VCaP (cell line): ENCODE data around the gene NFATC2IP.
A peak's percentile ranks its signal among the peaks of the same experiment; 100 is the strongest.
"Not testable (repeated sequence)": the region's sequence is repeated elsewhere in the genome, so short reads cannot be mapped to it uniquely, and the experiment has no call there.

Experiments
- H3K27ac ChIP-seq: fragments of 450-650 bp; 2 replicates; pipeline ENCODE4 v1.5.1; 2017
- TF ChIP-seq, protein P1 (sequence below): fragments of 450-650 bp; conservative IDR thresholded peaks from 2 replicates; pipeline ENCODE4 v1.5.1; 2017; ENCODE audit warnings: mild to moderate bottlenecking, moderate library complexity

The NFATC2IP gene

DNA sequence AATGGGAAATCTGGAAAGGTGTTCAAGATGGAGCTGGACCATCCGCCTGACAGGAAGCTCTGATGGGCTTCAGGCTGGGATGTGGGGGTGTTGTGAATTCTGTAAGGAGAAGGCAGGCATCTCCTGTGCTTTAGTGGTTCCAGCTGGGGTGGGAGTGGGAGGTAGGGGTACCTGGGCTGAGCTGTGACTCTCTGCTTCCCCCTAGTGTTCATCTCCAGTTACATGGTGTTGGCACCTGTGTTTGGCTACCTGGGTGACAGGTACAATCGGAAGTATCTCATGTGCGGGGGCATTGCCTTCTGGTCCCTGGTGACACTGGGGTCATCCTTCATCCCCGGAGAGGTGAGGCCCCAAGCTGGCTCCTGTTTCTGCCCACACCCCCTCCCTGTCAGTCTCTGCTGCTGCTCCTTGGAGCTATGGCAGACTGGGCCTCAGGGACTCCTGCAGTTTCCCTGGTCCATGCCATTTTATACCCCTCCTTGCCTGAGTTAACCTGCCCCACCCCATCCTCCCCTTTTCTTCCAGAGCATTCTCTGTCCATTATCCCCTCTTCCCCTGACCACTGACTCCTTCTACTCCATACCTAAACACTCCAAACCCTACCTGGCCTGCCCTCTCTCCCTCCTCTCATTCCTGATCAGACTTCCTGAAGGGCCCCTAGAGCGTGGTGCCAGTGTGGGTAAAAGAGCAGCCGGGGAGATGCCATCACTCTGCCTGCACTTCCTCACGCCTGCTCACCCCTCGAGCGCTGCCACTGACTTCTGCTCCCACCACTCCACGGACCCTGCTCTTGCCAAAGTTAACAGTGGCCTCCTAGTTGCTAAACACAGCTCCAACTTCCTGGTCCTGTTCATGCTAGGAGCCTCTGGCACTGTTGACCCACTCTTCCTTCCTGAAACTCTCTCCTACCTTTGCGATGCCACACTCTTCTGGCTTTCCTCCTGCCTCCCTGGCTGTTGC lies 27.2 kb downstream of the NFATC2IP start:
- H3K27ac ChIP-seq: no peak overlapping the region
- TF ChIP-seq, protein P1, sequence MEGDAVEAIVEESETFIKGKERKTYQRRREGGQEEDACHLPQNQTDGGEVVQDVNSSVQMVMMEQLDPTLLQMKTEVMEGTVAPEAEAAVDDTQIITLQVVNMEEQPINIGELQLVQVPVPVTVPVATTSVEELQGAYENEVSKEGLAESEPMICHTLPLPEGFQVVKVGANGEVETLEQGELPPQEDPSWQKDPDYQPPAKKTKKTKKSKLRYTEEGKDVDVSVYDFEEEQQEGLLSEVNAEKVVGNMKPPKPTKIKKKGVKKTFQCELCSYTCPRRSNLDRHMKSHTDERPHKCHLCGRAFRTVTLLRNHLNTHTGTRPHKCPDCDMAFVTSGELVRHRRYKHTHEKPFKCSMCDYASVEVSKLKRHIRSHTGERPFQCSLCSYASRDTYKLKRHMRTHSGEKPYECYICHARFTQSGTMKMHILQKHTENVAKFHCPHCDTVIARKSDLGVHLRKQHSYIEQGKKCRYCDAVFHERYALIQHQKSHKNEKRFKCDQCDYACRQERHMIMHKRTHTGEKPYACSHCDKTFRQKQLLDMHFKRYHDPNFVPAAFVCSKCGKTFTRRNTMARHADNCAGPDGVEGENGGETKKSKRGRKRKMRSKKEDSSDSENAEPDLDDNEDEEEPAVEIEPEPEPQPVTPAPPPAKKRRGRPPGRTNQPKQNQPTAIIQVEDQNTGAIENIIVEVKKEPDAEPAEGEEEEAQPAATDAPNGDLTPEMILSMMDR: peak; percentile 75

DNA sequence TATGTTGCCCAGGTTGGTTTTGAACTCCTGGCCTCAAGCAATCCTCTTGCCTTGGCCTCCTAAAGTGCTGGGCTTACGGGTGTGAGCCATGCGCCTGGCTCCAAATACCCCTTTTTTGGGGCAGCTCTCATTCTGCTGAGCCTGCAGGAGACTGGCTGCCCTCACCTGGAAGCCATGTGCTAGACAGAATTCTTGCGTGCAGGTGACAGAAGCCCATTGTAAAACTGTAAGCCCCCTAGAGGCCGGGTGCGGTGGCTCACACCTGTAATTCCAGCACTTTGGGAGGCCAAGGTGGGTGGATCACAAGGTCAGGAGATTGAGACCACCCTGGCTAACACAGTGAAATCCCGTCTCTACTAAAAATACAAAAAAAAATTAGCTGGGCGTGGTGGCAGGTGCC lies 29.6 kb downstream of the NFATC2IP start:
- not testable (repeated sequence) for H3K27ac ChIP-seq

DNA sequence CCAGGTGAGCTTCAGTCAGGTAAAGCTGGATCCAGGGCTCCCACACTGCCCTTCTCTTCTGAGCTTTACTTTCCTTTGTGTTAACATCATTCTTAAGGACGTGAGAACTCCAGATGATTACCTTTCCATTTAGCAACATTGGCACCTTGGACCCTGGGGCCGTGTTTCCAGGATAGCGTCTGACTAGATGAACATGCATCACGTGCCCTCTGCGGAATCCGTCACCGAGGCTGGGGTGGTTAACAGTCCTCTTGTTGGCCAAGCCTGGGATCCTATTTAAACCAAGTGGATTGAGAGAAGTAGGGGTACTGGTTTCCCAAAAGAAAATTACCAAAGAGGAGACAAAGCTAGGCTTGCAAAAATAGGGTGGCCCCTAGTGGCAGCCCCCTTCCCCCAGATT lies 30.2 kb downstream of the NFATC2IP start:
- TF ChIP-seq, protein P1: no peak
- H3K27ac ChIP-seq: no peak overlapping the region

DNA sequence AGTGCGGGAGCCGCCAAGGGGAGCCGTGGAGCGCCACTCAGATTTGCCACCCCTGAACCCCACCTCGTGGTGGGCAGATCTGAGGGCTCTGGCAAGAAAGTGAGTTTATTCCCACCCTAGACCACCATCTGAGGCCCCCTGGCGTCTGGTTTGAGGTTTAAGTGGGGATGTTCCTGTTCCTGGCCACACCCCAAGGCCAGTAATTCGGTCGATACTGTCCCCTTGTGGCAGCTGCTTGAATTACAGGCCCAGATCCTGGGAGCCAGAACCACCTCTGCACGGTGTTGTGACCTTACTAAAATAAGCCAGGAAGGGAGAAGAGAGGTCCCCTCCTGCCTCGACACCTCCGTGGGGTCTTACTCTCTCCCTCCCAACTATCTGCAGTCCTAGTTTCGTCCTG lies 30.8 kb downstream of the NFATC2IP start:
- H3K27ac ChIP-seq: no peak overlapping the region
- TF ChIP-seq, protein P1: peak; percentile 34; the same call in 1 of the 2 replicates

DNA sequence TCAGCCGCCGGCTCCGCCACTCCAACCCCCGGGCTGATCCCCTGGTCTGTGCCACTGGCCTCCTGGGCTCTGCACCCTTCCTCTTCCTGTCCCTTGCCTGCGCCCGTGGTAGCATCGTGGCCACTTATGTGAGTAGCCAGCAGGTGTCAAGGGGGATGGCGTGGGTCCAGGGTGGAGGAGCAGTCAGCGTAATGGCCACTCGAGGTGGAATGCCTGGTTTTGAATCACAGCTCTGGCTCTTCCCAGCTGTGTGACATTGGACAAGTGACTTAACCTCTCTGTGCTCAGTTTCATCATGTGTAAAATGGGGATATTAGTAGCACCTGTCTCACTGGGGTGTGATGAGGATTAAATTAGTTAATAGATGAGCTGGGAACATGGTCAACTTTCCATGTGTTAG lies 31.7 kb downstream of the NFATC2IP start:
- H3K27ac ChIP-seq: no peak overlapping the region
- TF ChIP-seq, protein P1: no peak

DNA sequence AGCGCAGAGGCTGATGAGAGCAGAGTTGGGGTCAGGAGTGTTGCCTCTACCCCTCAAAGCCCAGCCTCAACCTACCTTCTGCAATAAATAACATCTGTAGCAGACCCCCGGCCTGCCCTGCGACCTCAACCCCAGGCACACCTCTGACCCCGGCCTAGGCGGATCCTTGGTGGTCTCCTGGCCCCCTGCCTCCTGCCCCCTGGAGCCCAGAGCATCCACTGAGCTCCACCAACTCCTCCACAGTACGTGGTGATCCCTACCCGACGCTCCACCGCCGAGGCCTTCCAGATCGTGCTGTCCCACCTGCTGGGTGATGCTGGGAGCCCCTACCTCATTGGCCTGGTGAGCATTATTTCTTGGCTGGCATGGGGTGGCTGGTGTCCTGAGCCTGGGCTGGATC lies 32.2 kb downstream of the NFATC2IP start:
- no peak overlapping the region for H3K27ac ChIP-seq
- TF ChIP-seq, protein P1: no peak

DNA sequence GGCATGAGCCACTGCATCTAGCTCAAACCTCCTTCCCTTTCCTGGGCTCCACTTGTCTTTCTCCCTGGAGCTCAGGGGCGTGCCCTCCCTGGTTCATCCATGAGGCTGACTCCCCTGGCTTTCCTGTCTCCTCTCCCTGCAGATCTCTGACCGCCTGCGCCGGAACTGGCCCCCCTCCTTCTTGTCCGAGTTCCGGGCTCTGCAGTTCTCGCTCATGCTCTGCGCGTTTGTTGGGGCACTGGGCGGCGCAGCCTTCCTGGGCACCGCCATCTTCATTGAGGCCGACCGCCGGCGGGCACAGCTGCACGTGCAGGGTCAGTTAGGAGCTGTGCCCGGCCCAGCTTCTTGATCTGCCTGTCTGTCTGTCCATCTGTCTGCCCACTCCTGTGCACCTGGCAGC lies 32.9 kb downstream of the NFATC2IP start:
- H3K27ac ChIP-seq: no peak overlapping the region
- TF ChIP-seq, protein P1: no peak

DNA sequence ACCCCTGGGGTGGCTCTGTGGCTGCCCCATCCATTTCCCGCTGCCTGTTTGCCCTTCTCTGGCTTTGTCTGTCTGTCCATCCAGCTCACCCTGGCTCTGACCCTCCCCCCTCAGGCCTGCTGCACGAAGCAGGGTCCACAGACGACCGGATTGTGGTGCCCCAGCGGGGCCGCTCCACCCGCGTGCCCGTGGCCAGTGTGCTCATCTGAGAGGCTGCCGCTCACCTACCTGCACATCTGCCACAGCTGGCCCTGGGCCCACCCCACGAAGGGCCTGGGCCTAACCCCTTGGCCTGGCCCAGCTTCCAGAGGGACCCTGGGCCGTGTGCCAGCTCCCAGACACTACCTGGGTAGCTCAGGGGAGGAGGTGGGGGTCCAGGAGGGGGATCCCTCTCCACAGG lies 33.4 kb downstream of the NFATC2IP start:
- TF ChIP-seq, protein P1: no peak
- H3K27ac ChIP-seq: no peak overlapping the region
